Fibroblast of skin of right quadriceps (primary cell): ENCODE measurements around the gene TRAK1.
A peak's percentile ranks its signal among the peaks of the same experiment; 100 is the strongest.

Source experiments
- DNase-seq: peaks from one replicate; pipeline ENCODE4 v3.0.0-alpha.2; 2013

TRAK1 gene

DNA sequence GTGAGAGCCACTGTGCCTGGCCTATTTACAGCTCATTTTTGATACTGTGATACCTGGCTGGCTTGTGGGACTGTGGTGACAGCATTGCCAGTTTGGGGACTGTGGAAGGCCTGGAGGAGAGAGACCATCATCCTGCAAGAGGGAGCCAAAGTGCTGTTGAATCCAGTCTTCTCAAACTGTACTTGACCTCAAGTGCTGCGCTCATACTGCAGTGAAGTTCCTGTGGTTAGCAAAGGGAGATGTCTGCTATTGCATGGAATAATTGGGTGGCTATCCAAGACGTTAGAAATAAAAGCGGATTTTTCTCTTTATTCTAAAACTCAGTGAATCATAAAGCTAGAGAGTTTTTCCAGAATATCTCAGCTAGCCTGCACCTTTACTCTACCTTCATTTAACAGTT, 91.4 kb downstream of the TRAK1 start:
- DNase-seq: peak; percentile 44

DNA sequence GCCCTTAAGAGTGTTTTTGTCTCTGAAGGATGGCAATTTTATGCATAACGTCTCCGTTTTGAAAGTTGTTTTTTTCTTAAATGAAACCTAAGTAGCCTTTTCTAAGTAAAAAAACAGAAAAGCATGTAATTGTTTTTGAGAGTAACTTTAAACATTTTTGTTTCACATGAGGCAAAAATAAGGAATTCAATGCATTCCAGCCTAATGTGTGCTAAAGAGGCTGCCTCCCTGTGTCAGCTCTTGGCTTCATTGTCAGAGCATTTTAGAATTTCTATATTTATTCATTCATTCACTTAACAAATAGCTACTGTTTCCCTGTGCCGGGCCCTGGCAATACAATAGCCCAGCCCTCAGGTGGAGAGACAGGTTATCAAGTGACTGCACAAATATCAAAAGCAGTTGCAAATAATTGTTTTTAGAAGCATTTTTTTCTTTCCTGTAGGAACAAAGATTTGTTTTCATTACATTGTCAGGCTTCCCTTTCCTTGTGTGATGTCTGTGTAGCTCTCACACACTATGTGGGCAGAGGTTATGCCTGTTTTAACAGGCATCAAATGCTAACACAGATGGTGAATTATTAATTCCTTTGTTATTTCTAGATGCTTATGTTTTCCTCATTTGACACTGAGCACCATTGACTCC, 93.0 kb downstream of the TRAK1 start:
- DNase-seq: no peak

DNA sequence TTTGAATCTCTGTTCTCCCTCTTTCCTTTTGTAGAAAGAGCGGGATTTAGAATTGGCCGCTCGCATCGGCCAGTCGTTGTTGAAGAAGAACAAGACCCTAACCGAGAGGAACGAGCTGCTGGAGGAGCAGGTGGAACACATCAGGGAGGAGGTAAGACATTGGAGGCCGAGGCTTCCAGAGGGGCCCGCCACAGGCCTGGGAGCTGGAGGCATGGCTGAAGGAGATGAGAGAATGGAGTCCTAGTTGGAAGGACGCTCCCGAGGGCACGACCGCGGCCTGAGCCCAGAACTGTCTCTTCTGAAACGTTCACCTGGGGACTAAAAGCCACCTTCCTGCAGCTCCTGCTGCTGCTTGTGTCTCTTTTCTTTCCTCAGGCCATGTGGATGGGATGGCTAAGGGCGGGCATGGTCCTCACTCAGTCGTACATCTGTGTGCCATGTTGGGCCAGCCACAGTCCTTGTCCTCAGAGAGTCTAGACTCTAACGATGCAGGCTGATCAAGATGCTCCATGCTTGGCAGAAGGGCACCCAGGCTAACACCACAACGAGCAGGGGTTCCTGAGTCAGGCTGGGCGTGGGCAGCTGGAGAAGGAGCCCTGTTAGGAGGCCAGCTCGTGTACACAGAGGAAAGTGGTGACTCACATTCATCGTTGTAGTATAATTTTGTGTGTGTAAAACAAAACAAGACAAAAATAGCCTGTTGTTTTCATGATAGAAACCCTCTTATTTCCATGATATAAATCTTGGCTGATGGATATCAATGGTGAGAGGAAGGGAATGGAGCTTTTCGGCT, 93.7 kb downstream of the TRAK1 start:
- no peak for DNase-seq

DNA sequence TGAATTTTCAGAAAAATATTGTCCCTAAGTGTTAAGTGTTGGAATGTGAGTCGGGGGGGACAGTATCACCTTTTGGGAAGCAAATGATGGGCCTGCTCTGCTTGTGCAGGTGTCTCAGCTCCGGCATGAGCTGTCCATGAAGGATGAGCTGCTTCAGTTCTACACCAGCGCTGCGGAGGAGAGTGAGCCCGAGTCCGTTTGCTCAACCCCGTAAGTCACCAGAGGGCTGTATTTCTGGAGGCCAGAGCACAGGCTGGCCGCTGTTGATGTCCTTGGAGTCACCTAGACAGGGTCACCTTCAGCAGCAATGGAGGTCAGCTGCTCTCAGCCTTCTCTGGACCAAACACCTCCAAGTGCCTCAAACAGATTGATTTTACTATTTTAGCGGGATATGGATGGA, 96.8 kb downstream of the TRAK1 start:
- DNase-seq: no peak

DNA sequence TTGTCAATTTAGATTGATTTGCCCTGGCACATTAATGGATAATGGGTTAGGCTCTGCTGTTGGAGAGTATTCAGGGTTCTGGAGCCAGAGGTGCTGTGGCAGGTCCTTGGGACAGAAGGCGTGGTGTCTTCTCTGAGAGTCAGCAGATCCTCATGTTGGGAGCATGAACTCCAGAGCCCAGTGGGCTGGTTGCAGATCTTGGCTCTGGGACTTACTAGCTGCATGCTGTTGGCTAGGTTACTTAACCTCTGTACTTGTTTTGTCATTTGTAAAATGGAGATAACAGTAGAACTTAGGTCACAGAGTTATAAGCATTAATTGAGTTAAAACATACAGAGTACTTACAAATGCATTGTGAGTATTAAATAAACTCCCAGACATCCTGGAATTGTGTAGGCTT, 97.2 kb downstream of the TRAK1 start:
- DNase-seq: no peak

DNA sequence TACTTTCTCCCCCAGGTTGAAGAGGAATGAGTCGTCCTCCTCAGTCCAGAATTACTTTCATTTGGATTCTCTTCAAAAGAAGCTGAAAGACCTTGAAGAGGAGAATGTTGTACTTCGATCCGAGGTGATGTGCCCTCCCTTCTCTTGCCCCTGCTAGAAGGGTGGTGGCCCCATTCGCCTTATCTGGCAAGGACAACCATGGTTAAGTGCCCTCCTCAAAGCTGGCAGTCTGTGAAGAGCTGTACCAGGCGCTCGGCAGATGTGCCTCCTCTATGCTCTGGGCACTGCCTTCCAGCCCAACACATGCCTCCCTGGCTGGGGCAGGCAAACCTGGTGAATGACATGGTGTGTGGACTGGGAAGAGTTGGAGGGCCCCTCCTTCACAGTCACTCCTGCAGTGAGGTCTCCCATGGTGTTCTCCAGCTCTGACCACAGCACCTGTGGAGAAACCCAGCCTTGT, 97.9 kb downstream of the TRAK1 start:
- DNase-seq: no peak

DNA sequence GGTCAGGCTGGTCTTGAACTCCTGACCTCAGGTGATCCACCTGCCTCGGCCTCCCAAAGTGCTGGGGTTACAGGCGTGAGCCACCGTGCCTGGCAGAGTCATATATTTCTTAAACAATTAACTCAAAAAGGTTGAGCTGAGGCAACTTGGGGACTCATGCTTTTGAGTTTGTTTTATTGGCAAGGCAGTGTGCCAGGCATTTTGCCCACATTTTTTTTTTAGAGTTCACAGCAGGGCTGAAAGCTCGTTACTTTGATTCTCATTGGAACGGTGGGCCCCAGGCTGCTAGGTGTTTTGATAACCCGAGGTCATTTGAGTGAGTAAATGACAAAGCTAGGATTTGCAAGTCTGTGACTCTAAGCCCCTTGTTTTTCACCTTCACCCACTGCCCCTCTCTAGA, 98.6 kb downstream of the TRAK1 start:
- DNase-seq: no peak

DNA sequence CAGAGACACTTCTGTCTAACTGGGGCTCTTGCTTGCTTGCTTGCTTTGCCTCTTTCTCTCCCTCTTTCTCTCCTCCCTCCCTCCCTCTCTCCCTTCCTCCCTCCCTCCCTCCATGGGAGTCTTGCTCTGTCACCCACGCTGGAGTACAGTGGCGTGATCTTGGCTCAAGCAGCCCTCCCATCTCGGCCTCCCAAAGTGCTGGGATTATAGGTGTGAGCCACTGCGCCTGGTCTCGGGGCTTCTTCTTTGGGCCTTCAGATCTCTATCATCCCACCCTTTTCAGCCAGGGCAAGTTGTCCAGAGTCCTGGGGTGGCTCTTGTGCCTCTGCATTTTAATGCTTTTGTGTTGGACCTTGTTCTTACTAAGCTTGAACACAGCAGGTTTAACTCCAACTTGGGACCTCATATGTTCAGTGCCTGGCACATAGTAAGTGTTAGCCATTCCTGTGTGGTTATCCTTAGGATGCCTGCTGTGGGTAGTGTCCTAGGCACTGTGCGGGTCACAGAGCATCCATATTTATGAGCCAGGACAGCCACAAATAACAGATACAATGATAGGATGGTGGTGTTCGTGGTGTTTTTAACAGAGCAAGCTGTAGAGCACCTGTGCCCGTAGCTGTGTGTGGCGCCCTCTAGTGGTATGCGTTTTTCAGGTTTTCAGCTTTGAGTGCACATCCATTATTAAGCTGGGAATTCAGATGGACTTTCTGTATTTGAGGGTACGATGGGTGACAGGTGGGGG, 99.7 kb downstream of the TRAK1 start:
- peak; percentile 38 for DNase-seq

DNA sequence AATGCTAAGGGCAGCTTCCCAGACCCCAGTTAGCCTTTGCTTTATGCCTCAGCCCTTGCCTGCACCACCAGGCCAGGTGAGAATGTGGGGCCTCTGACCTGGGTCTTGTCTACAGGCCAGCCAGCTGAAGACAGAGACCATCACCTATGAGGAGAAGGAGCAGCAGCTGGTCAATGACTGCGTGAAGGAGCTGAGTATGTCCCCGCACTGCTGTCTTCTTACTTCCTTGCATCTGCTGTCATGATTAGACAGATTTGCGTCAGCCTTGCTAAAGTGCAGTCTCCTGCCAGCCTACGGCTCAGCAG, 100.2 kb downstream of the TRAK1 start:
- no peak for DNase-seq

DNA sequence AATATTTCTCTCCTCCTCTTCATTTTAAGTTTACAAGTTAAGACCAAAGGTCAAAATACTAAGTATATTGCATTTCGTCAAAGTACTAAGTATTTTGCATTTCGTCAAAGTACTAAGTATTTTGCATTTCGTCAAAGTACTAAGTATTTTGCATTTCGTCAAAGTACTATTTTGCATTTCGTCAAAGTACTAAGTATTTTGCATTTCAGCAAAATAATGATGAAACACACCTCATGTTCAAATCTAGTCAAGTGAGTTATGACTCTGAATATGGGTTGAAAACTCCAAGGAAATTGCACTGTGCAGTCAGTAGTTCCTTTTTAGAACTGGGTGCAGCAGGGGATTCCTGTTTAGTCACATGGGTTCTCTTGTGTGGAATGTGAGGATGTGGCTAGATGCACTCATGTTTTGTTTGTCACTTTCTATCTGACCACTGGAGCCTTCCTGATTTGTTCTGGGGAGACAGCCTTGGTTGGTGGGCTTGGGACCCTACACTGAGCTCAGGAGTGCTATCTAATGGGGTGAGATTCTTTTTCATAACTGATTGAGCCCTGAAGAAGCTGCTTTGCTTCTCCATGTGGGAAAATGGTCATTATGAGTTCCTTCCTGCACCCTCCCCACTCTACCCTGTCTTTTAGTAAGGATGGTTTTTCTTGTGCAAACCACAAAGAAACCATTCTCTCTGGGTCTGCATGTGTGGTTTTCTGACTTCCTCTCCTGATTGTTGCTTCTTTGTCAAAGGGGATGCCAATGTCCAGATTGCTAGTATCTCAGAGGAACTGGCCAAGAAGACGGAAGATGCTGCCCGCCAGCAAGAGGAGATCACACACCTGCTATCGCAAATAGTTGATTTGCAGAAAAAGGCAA, 101.4 kb downstream of the TRAK1 start:
- DNase-seq: peak; percentile 23

DNA sequence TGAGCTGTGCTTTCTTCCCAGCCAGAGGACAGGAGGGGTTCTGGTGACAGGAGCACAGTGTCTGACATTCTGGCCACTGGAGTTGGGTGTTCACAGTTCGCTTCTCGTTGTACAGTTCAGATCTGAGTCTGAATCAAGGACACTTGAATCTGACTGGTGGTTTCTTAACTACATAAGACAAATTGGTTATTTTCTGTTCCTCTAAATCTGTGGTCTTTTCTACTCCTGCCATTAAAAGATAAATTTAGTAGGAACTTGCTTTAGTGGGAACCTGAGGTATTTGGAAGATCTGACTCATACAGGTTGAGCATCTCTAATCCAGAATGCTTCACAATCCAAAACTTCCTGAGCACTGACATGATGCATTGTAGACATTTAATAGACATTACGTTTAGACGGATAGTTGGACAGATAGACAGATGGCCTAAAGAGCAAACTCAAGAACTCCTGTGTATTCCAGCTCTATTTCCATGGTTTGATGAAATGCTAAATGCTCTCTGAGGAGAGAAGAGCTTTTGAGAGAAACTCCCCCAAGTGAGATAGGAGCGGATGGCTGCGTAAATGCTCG, 103.9 kb downstream of the TRAK1 start:
- no peak for DNase-seq

DNA sequence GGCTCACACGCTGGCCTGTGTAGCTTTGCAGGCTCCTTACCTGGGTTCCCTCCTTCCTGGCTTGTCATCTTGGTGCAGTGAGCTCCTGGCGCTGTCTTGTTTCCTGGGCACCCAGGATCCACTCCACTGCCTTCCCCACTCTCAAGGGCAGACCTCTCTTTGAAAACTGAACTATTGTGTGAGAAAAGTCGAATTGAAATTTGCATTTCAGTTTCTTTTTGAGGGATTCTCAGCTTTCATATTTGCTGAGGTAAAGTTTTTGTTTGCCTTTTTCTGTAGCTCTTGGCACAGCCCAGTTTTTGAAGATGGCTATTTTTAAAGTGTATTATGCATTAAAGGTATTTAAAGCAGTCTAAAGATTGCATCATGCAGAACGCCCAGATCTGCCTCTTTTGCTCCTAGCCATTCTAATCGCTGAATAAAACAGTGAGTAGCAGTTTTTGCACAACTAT, 104.7 kb downstream of the TRAK1 start:
- DNase-seq: peak; percentile 17

DNA sequence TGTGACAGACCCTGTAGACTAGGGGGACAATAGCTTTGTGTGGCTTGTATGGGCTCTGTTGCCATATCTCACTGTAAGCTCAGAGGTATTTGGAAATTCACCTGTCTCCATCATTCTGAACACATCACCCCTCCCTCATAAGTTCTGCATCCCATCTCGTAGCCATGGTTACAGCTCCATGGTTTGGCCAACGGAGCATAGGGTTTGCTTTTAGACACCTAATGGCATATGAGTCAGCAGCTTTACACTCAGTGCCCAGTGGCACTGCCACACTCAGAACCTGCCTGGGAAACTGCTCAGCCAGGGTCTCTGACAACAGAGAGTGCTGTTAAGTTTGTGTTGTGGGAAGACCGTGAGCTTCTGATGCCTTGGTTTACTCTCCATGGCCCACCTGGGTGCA, 107.6 kb downstream of the TRAK1 start:
- DNase-seq: no peak

DNA sequence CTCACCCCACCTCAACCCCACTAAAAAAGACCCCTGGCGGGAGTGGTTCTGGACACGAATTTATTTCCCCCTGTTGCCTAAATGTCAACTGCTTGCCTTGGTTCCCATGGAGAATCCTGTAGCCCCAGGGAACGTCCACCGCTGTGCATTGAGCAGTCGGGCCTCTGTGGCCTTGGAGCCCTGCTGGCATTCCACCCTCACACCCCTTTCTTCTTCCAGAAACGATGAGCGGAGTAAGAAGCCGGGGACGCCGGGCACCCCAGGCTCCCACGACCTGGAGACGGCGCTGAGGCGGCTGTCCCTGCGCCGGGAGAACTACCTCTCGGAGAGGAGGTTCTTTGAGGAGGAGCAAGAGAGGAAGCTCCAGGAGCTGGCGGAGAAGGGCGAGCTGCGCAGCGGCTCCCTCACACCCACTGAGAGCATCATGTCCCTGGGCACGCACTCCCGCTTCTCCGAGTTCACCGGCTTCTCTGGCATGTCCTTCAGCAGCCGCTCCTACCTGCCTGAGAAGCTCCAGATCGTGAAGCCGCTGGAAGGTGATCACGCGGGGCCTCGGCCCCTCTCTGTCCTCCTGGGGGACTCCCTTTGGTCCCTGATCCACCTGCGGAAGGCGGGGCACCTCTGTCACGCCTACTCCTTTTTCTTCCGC, 111.2 kb downstream of the TRAK1 start:
- no peak for DNase-seq

DNA sequence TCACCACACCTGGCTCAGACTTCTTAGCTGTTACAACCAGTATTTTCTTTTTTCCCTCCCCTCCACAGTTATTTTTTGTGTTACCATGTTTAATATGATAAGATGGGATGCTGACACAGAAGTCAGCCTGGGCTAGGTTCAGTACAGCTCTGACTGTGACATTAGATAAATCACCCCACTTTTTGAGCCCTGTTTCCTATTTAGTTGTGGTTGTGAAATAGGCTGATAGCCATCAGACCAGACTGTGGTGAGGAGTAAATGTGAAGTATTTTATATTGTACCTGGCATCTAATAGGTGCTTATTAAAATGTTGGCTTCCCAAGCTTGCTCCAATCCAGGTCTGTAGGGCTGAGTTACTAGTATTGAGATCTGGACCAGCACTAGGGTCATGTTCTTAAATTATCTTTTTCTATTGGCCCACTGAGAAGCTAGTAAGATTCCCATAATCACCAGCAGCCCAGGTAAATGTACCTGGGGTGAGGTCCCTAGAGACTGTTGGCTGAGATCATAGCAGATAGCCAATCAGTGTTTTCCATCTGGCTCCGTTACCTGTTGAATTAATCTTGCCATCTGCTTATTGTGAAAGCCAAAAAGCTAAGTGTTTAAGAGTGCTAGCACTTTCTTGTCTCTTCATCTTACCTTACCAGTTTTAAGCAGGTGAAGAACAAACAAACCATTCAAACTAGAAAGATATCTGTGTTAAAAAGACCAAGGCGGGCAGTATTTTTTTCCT, 113.9 kb downstream of the TRAK1 start:
- DNase-seq: no peak

DNA sequence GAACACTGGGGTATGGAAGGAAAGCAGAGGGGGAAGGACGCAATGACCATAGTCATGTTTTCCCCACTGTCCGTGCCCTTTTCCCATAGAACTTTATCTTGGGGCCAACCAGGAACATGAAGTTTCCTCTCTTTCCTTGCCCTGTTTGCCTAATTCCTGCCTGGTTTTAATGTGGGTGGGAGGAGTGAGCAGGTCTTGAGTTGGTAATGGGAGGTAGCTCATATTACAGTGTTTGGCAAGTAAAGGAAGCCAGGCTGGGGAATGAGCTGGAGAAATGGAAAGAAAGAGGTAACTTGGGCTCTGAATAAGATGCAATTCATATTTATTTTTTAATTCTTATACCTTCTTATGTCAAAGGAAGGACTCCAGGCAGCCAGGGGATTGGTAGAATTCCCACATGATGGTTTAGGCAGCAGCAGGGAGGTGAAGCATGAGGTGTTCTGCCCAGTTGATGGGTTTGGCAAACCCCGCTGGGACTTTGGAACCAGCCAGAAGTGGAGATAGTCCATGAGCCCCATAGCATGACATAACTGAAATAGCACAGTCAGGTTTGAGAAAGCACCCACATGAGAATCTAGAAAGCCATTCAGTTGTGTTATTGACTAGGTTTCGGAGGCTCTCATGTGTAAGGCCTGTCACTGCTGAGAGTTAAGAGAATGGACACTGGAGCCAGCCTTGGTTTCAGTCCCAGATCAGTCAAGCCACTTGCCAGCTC, 114.8 kb downstream of the TRAK1 start:
- no peak for DNase-seq

DNA sequence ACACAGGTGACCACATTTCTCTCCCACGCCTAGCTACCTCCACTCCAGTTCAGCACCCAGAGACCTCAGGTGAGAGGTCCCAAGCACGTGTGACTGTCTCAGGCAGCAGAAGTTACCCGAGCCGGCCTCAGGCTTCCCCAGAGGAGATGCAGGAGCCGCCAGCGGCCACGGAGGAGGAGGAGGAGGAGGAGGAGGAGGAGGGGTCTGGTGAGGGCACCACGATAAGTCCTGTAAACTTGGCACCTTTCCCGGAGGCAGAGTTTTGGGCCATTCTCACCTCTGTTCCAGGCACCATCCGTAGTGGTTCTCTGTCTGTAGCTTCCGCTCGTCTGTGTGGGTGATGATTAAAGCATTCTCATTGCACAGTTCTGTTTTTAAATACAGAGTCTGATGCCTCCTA, 118.8 kb downstream of the TRAK1 start:
- no peak for DNase-seq

DNA sequence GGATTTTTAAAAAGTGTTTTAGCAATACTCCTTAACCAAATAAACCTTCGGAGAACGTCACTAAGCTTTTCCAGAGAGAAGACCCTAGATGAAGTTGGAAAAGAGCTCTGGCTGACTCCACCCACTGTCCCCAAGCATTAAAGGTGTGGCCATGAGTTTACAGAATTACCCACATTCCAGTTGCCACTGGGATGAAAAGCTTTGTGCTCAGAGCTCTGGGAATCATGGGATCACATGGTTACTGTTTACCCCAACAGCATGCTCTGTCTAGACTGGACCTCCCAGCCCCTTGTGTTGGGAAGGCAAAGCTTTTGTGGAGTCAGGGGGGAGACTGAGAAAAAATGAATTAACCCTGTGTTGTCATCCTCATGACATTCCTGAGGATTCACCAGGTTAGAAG, 119.6 kb downstream of the TRAK1 start:
- no peak for DNase-seq

DNA sequence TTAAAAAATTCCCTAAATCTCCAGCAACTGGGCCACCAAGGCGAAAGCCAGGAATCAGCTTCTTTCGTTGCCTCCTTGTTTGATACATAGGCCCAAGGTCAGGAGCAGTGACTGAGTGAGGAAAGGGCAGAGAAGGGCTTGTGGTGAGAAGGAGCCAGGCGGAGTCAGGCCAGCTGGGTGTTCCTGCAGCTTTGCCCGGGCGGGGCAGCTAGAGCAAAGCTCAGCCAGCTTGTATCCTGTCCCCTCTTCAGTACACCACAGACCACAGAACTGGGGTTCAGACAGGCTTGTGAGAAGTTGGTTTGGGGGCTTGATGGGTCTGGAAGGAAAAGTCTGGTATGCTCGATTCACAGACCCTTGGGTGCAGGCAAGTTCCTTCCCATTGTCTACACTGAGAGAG, 122.3 kb downstream of the TRAK1 start:
- DNase-seq: no peak

DNA sequence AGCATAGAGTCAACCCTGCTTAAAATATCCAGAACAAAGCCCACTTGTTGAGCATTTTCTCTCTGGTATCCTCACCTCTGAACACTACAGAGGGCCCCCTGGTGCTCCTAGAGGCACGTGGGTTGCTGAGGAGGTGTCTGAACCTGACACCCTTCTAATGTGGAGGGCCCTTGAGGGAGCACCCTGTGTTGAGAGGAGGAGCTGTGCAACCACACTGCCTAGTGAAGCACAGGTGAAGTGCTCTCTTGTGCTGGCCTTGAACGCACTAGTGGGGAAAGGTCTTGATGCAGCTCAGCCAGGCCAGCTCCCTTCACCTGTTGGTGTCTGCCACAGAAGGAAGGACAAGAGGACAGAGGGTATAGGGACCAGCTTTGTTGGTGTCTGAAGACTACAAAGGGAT, 122.9 kb downstream of the TRAK1 start:
- DNase-seq: no peak
